SK-N-SH (cell line): ENCODE data around the gene RD3L.

Source experiments
- CHD2 ChIP-seq: fragments of 150-350 bp; IDR thresholded peaks from 2 replicates; pipeline ENCODE4 v1.6.1; 2018; ENCODE audit warnings: low read length; ENCODE audit not compliant: partially characterized antibody
- EZH2phosphoT487 ChIP-seq: fragments of 200-600 bp; sonication (generic); IDR thresholded peaks from 2 replicates; pipeline ENCODE4 v1.6.1; 2017; ENCODE audit warnings: low read depth, mixed run types, mild to moderate bottlenecking, antibody characterized with exemption, moderate library complexity, borderline replicate concordance
- GABPA ChIP-seq: IDR thresholded peaks from 2 replicates; pipeline ENCODE4 v1.4.0; 2012; ENCODE audit warnings: low read depth, mild to moderate bottlenecking
- JUND ChIP-seq: IDR thresholded peaks from 2 replicates; pipeline ENCODE4 v1.4.0; 2012
- NRF1 ChIP-seq: IDR thresholded peaks from 2 replicates; pipeline ENCODE4 v1.6.1; 2012; ENCODE audit warnings: low read depth, mild to moderate bottlenecking, low read length
- POLR2AphosphoS5 ChIP-seq: IDR thresholded peaks from 2 replicates; pipeline ENCODE4 v1.6.1; 2012; ENCODE audit warnings: low read depth, low read length
- RAD21 ChIP-seq: IDR thresholded peaks from 2 replicates; pipeline ENCODE4 v1.6.1; 2012; ENCODE audit warnings: mild to moderate bottlenecking, low read length
- SIN3A ChIP-seq: IDR thresholded peaks from 2 replicates; pipeline ENCODE4 v1.6.1; 2012; ENCODE audit warnings: low read depth, mild to moderate bottlenecking, low read length, moderate library complexity, borderline replicate concordance
- SMC3 ChIP-seq: IDR thresholded peaks from 2 replicates; pipeline ENCODE4 v1.6.1; 2012; ENCODE audit warnings: low read depth, low read length, improper control_type of control experiment
- TF ChIP-seq, protein P1 (sequence below): IDR thresholded peaks from 2 replicates; pipeline ENCODE4 v1.6.1; 2012; ENCODE audit warnings: mild to moderate bottlenecking, low read depth, low read length, moderate library complexity
- TF ChIP-seq, protein P2 (sequence below): fragments of 150-350 bp; IDR thresholded peaks from 2 replicates; pipeline ENCODE4 v1.6.1; 2017; ENCODE audit warnings: antibody characterized with exemption, low read length, low read depth, borderline replicate concordance
- TF ChIP-seq, protein P3 (sequence below): fragments of 200-600 bp; sonication (generic); IDR thresholded peaks from 2 replicates; pipeline ENCODE4 v1.6.1; 2017; ENCODE audit warnings: antibody characterized with exemption, mild to moderate bottlenecking, moderate library complexity
- TF ChIP-seq, protein P4 (sequence below): IDR thresholded peaks from 2 replicates; pipeline ENCODE4 v1.4.0; 2012; ENCODE audit warnings: low read depth, borderline replicate concordance

DNA sequence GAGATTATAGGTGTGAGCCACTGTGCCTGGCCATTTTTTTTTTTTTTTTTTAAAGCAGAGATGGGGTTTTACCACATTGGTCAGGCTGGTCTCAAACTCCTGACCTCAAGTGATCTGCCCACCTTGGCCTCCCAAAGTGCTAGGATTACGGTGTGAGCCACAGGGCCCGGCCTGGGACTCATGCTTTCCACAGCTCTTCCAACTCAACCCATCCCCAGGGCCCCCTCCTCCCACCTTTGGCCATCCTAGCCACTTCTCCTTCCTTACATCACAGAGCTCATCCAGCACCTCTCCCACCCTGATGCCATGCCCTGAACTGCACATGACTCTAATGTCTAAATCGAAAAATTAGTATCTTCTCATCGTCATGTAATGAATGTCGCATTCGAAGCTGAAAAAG is 26.7 kb downstream of the RD3L start:
- TF ChIP-seq, protein P1, sequence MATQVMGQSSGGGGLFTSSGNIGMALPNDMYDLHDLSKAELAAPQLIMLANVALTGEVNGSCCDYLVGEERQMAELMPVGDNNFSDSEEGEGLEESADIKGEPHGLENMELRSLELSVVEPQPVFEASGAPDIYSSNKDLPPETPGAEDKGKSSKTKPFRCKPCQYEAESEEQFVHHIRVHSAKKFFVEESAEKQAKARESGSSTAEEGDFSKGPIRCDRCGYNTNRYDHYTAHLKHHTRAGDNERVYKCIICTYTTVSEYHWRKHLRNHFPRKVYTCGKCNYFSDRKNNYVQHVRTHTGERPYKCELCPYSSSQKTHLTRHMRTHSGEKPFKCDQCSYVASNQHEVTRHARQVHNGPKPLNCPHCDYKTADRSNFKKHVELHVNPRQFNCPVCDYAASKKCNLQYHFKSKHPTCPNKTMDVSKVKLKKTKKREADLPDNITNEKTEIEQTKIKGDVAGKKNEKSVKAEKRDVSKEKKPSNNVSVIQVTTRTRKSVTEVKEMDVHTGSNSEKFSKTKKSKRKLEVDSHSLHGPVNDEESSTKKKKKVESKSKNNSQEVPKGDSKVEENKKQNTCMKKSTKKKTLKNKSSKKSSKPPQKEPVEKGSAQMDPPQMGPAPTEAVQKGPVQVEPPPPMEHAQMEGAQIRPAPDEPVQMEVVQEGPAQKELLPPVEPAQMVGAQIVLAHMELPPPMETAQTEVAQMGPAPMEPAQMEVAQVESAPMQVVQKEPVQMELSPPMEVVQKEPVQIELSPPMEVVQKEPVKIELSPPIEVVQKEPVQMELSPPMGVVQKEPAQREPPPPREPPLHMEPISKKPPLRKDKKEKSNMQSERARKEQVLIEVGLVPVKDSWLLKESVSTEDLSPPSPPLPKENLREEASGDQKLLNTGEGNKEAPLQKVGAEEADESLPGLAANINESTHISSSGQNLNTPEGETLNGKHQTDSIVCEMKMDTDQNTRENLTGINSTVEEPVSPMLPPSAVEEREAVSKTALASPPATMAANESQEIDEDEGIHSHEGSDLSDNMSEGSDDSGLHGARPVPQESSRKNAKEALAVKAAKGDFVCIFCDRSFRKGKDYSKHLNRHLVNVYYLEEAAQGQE = no peak
- TF ChIP-seq, protein P2, sequence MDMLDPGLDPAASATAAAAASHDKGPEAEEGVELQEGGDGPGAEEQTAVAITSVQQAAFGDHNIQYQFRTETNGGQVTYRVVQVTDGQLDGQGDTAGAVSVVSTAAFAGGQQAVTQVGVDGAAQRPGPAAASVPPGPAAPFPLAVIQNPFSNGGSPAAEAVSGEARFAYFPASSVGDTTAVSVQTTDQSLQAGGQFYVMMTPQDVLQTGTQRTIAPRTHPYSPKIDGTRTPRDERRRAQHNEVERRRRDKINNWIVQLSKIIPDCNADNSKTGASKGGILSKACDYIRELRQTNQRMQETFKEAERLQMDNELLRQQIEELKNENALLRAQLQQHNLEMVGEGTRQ = no peak
- TF ChIP-seq RAD21 (no peak), CHD2 (no peak), POLR2AphosphoS5 (no peak), NRF1 (no peak), GABPA (no peak), JUND (no peak), SMC3 (no peak), EZH2phosphoT487 (no peak), SIN3A (no peak)
- TF ChIP-seq, protein P3, sequence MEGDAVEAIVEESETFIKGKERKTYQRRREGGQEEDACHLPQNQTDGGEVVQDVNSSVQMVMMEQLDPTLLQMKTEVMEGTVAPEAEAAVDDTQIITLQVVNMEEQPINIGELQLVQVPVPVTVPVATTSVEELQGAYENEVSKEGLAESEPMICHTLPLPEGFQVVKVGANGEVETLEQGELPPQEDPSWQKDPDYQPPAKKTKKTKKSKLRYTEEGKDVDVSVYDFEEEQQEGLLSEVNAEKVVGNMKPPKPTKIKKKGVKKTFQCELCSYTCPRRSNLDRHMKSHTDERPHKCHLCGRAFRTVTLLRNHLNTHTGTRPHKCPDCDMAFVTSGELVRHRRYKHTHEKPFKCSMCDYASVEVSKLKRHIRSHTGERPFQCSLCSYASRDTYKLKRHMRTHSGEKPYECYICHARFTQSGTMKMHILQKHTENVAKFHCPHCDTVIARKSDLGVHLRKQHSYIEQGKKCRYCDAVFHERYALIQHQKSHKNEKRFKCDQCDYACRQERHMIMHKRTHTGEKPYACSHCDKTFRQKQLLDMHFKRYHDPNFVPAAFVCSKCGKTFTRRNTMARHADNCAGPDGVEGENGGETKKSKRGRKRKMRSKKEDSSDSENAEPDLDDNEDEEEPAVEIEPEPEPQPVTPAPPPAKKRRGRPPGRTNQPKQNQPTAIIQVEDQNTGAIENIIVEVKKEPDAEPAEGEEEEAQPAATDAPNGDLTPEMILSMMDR = no peak
- TF ChIP-seq, protein P4, sequence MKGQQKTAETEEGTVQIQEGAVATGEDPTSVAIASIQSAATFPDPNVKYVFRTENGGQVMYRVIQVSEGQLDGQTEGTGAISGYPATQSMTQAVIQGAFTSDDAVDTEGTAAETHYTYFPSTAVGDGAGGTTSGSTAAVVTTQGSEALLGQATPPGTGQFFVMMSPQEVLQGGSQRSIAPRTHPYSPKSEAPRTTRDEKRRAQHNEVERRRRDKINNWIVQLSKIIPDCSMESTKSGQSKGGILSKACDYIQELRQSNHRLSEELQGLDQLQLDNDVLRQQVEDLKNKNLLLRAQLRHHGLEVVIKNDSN = no peak
